HepG2 (cell line): ENCODE measurements around the gene DPYD. TPM values are rescaled to one million over a fixed set of nuclear protein-coding genes. Genes with fewer than 3 reads are reported as not detected.

Experiments
- ATAC-seq: fragments of 200-7000 bp; cut with Tn5 transposase; 3 replicates; pipeline ENCODE4 v1.9.1; 2020; ENCODE audit warnings: mild to moderate bottlenecking, moderate library complexity
- BruUV-seq: library from RNA; stranded (reverse); fragments of 400-500 nt; replicated peaks from 2 replicates; lab custom pipeline; 2021; lab: Mats Ljungman, UMichigan
- CTCF ChIA-PET: fragments of 300-600 bp; formaldehyde crosslinking; extraction: SDS; loops from one replicate; lab custom pipeline; 2021; ENCODE audit warnings: low total read pairs, inconsistent platforms, low intra/inter-chr PET ratio; lab: Yijun Ruan, JAX
- POLR2A ChIA-PET: fragments of 350-600 bp; sonication (Branson Sonifier 250); formaldehyde crosslinking; loops from one replicate; lab custom pipeline; 2020; ENCODE audit warnings: antibody characterized with exemption, inconsistent platforms; lab: Yijun Ruan, JAX
- DNase-seq: peaks from one replicate; pipeline ENCODE4 v3.0.0-alpha.2; 2015; ENCODE audit warnings: low spot score
- FAIRE-seq: peaks from 3 replicates; lab custom pipeline; 2011; peaks lifted over from hg19 to GRCh38; lab: Jason Lieb, UNC
- H2AFZ ChIP-seq: one replicate; pipeline ENCODE4 v1.6.1; 2011; ENCODE audit warnings: low read length, inconsistent platforms
- H3K27ac ChIP-seq: fragments of 300-600 bp; 3 replicates; pipeline ENCODE4 v1.8.0; 2011; ENCODE audit warnings: mixed run types, mild to moderate bottlenecking, mixed read lengths, low read length, inconsistent platforms; ENCODE audit not compliant: insufficient read depth; ENCODE audit errors: extremely low read length
- H3K27me3 ChIP-seq, 2 experiments: fragments of 200-600 bp in 1 of 2; 2 replicates in 1 of 2; 3 replicates in 1 of 2; pipeline versions ENCODE4 v1.6.0 to v1.8.0; 2011; ENCODE audit warnings: low read length in 2 of 2, mild to moderate bottlenecking in 2 of 2, moderate library complexity in 2 of 2, inconsistent platforms in 1 of 2; ENCODE audit not compliant: insufficient read depth in 2 of 2, control insufficient read depth in 1 of 2
- H3K36me3 ChIP-seq, 2 experiments: fragments of 200-600 bp in 1 of 2; replicated peaks in 1 of 2; 2 replicates in 1 of 2; 3 replicates in 1 of 2; pipeline versions ENCODE4 v1.5.1 to v1.8.0; 2011; ENCODE audit warnings: low read length in 2 of 2, inconsistent platforms in 1 of 2; ENCODE audit not compliant: insufficient read depth in 2 of 2, control insufficient read depth in 1 of 2
- H3K4me1 ChIP-seq: 2 replicates; pipeline ENCODE4 v1.5.1; 2012; ENCODE audit warnings: low read length, inconsistent platforms; ENCODE audit not compliant: insufficient read depth
- H3K4me2 ChIP-seq: 2 replicates; pipeline ENCODE4 v1.6.0; 2011; ENCODE audit warnings: low read depth, low read length, inconsistent platforms
- H3K4me3 ChIP-seq, 3 experiments: fragments of 200-600 bp in 1 of 3; sonication (generic), shearing (Covaris generic) in 1 of 3; replicated peaks in 1 of 3; 2 replicates each; pipeline ENCODE4 v1.5.1; 2011 to 2016; ENCODE audit warnings: low read length in 3 of 3, inconsistent platforms in 2 of 3, low read depth in 2 of 3, mild to moderate bottlenecking in 2 of 3, control low read depth in 1 of 3, mixed read lengths in 1 of 3; ENCODE audit not compliant: insufficient read depth in 1 of 3
- H3K79me2 ChIP-seq: one replicate; pipeline ENCODE4 v1.6.1; 2011; ENCODE audit warnings: low read length, inconsistent platforms; ENCODE audit not compliant: insufficient read depth
- H3K9ac ChIP-seq: 2 replicates; pipeline ENCODE4 v1.6.0; 2011; ENCODE audit warnings: mild to moderate bottlenecking, low read depth, low read length, inconsistent platforms; ENCODE audit not compliant: insufficient read depth
- H3K9me3 ChIP-seq: 2 replicates; pipeline ENCODE4 v1.5.1; 2012; ENCODE audit warnings: mild to moderate bottlenecking, low read length
- H4K20me1 ChIP-seq: 2 replicates; pipeline ENCODE4 v1.6.0; 2011; ENCODE audit warnings: inconsistent platforms, mild to moderate bottlenecking, low read length, moderate library complexity; ENCODE audit not compliant: insufficient read depth
- ATRX ChIP-seq: sonication (generic); formaldehyde crosslinking; IDR thresholded peaks from 2 replicates; pipeline ENCODE4 v1.4.0; 2020; ENCODE audit warnings: missing genetic modification reagents, borderline replicate concordance
- NR2F6 ChIP-seq, 2 experiments: IDR thresholded peaks; 2 replicates each; pipeline ENCODE4 v1.6.1; 2016; ENCODE audit warnings: antibody characterized with exemption in 1 of 2, mild to moderate bottlenecking in 1 of 2
- ZBTB21 ChIP-seq: sonication (generic); formaldehyde crosslinking; IDR thresholded peaks from 2 replicates; pipeline ENCODE4 v1.4.0; 2020; ENCODE audit warnings: missing genetic modification reagents
- ZFP36L2 ChIP-seq: sonication (generic); formaldehyde crosslinking; IDR thresholded peaks from 2 replicates; pipeline ENCODE4 v1.4.0; 2020; ENCODE audit warnings: missing genetic modification reagents
- ZNF326 ChIP-seq: sonication (generic); formaldehyde crosslinking; IDR thresholded peaks from 2 replicates; pipeline ENCODE4 v1.4.0; 2020; ENCODE audit warnings: missing genetic modification reagents, borderline replicate concordance
- ZNF557 ChIP-seq: sonication (generic); formaldehyde crosslinking; IDR thresholded peaks from 2 replicates; pipeline ENCODE4 v1.4.0; 2020; ENCODE audit warnings: missing genetic modification reagents
- WGBS: methylation state at CpG from one replicate; pipeline ENCODE4 v1.1.6; 2017; ENCODE audit warnings: low lambda C conversion rate; 5-methylcytosine and 5-hydroxymethylcytosine counted together
- in situ Hi-C: cut with HindIII; loops from 2 replicates; pipeline ENCODE4 v1.10.0; 2017; ENCODE audit warnings: low pct_unique_long_range_greater_than_20kb; ENCODE audit not compliant: extremely low pct_ligation_motif_present
- intact Hi-C: fragments of 100-400 bp; cut with micrococcal nuclease; formaldehyde crosslinking; loops from one replicate; pipeline ENCODE4 v1.10.0; 2022; ENCODE audit not compliant: unreplicated experiment
- polyA plus RNA-seq, 8 experiments: library from polyadenylated mRNA; depleted of rRNA in 3 of 8; stranded (reverse) in 7 of 8; unstranded in 1 of 8; fragments of >200 nt; fragmentation: Illumina TruSeq in 4 of 8; extraction: Trizol in 4 of 8; gene quantifications; 2 replicates each; pipeline versions ENCODE4 v1.2.1 to v1.2.3, GENCODE V29; 2011 to 2016; ENCODE audit warnings: low read depth in 4 of 8, missing spikeins in 1 of 8, mixed read lengths in 1 of 8; ENCODE audit not compliant: insufficient read depth in 1 of 8
- total RNA-seq, 5 experiments: library from RNA; depleted of rRNA; stranded (reverse); fragments of >200 nt; fragmentation: Illumina TruSeq; extraction: Trizol; gene quantifications; 2 replicates each; pipeline ENCODE4 v1.2.3, GENCODE V29; 2016; ENCODE audit warnings: low read depth in 1 of 5
- TF ChIP-seq, protein P1 (sequence below): sonication (generic); formaldehyde crosslinking; conservative IDR thresholded peaks from 2 replicates; pipeline ENCODE4 v1.4.0; 2020; ENCODE audit warnings: missing genetic modification reagents
- TF ChIP-seq, protein P2 (sequence below): IDR thresholded peaks from 2 replicates; pipeline ENCODE4 v1.6.1; 2016; ENCODE audit warnings: low read depth, control low read depth
- TF ChIP-seq, protein P3 (sequence below): sonication (generic); formaldehyde crosslinking; IDR thresholded peaks from 2 replicates; pipeline ENCODE4 v1.4.0; 2020; ENCODE audit warnings: missing genetic modification reagents

Gene DPYD
- total and polyA plus RNA-seq, 2 of the 13 experiments (the other 11 are each of a cell fraction or from before 2014, with no cell fraction given) = 1.3 to 3.4 TPM

DNA sequence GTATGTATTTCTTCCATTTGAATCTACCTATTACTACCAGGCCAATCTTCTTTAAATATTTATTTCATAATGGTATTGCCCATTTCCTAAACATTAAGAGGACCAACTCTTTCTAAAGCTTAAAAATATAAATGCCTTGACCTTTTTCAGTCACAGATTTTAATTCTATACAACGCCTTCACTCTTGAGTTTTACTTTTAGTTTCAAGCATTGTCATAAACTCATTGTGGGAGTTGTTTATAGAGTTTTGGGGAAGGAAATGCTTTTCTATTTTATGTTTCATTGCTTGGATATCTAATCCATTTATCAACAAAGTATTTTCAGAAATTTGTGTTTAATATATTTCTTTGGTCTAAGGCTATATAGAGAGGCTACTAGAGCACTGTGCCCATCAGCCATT lies 155.8 kb downstream of the DPYD start:
- BruUV-seq = no TSS peak
- Histone ChIP-seq H3K9ac (no peak overlapping the region), H3K27me3 (no peaks in the 10 kb centered on the region), H3K9me3 (no peaks in the 10 kb centered on the region), H2AFZ (no peak overlapping the region), H3K4me3 (no peak overlapping the region), H3K79me2 (no peaks in the 10 kb centered on the region), H3K4me2 (no peak overlapping the region), H3K27ac (no peak overlapping the region), H4K20me1 (no peaks in the 10 kb centered on the region), H3K4me1 (no peaks in the 10 kb centered on the region), H3K36me3 (no peaks in the 10 kb centered on the region)
- POLR2A ChIA-PET = no interaction called here
- 81% methylated on average over 1 of the region's 1 CpG for WGBS
- ATAC-seq (no peak), FAIRE-seq (no peak), DNase-seq (no peak)
- intact Hi-C loops = no loop called here
- TF ChIP-seq, protein P1, sequence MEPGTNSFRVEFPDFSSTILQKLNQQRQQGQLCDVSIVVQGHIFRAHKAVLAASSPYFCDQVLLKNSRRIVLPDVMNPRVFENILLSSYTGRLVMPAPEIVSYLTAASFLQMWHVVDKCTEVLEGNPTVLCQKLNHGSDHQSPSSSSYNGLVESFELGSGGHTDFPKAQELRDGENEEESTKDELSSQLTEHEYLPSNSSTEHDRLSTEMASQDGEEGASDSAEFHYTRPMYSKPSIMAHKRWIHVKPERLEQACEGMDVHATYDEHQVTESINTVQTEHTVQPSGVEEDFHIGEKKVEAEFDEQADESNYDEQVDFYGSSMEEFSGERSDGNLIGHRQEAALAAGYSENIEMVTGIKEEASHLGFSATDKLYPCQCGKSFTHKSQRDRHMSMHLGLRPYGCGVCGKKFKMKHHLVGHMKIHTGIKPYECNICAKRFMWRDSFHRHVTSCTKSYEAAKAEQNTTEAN (CRISPR knock-in tag) = no peak
- TF ChIP-seq, protein P2, sequence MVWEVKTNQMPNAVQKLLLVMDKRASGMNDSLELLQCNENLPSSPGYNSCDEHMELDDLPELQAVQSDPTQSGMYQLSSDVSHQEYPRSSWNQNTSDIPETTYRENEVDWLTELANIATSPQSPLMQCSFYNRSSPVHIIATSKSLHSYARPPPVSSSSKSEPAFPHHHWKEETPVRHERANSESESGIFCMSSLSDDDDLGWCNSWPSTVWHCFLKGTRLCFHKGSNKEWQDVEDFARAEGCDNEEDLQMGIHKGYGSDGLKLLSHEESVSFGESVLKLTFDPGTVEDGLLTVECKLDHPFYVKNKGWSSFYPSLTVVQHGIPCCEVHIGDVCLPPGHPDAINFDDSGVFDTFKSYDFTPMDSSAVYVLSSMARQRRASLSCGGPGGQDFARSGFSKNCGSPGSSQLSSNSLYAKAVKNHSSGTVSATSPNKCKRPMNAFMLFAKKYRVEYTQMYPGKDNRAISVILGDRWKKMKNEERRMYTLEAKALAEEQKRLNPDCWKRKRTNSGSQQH (CRISPR knock-in tag) = no peak
- TF ChIP-seq ZBTB21 (CRISPR knock-in tag) (no peak), ATRX (CRISPR knock-in tag) (no peak), ZNF557 (no peak), ZNF326 (CRISPR knock-in tag) (no peak), ZFP36L2 (CRISPR knock-in tag) (no peak), NR2F6 (IDR thresholded peaks at IDR 0.05) (no peak), NR2F6 (CRISPR knock-in tag; IDR thresholded peaks at IDR 0.05) (no peak)
- TF ChIP-seq, protein P3, sequence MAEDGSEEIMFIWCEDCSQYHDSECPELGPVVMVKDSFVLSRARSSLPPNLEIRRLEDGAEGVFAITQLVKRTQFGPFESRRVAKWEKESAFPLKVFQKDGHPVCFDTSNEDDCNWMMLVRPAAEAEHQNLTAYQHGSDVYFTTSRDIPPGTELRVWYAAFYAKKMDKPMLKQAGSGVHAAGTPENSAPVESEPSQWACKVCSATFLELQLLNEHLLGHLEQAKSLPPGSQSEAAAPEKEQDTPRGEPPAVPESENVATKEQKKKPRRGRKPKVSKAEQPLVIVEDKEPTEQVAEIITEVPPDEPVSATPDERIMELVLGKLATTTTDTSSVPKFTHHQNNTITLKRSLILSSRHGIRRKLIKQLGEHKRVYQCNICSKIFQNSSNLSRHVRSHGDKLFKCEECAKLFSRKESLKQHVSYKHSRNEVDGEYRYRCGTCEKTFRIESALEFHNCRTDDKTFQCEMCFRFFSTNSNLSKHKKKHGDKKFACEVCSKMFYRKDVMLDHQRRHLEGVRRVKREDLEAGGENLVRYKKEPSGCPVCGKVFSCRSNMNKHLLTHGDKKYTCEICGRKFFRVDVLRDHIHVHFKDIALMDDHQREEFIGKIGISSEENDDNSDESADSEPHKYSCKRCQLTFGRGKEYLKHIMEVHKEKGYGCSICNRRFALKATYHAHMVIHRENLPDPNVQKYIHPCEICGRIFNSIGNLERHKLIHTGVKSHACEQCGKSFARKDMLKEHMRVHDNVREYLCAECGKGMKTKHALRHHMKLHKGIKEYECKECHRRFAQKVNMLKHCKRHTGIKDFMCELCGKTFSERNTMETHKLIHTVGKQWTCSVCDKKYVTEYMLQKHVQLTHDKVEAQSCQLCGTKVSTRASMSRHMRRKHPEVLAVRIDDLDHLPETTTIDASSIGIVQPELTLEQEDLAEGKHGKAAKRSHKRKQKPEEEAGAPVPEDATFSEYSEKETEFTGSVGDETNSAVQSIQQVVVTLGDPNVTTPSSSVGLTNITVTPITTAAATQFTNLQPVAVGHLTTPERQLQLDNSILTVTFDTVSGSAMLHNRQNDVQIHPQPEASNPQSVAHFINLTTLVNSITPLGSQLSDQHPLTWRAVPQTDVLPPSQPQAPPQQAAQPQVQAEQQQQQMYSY = no peak
- in situ Hi-C loops = no loop called here
- CTCF ChIA-PET = no interaction called here
